ENCODE results near the gene HTRA3.

DNA sequence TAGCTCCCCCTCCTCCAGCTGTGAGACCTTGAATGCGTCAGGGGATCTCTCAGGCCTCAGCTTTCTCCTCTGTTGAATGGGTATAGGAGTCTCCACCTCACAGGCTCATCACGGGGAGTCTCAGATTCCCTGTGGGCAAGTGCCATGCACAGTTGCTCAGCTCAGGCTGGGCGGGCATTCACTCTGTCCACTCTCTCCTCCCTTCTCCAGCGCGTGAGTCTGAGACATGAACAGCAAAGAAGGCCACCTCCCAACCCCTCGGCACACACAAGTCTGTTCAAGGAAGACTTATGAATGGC lies 60.0 kb downstream of the HTRA3 start:
- TF ChIP-seq, protein P1, sequence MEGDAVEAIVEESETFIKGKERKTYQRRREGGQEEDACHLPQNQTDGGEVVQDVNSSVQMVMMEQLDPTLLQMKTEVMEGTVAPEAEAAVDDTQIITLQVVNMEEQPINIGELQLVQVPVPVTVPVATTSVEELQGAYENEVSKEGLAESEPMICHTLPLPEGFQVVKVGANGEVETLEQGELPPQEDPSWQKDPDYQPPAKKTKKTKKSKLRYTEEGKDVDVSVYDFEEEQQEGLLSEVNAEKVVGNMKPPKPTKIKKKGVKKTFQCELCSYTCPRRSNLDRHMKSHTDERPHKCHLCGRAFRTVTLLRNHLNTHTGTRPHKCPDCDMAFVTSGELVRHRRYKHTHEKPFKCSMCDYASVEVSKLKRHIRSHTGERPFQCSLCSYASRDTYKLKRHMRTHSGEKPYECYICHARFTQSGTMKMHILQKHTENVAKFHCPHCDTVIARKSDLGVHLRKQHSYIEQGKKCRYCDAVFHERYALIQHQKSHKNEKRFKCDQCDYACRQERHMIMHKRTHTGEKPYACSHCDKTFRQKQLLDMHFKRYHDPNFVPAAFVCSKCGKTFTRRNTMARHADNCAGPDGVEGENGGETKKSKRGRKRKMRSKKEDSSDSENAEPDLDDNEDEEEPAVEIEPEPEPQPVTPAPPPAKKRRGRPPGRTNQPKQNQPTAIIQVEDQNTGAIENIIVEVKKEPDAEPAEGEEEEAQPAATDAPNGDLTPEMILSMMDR (IDR thresholded peaks at IDR 0.05): no peak
- no peak for TF ChIP-seq POLR2A (IDR thresholded peaks at IDR 0.05)
- no peak for TF ChIP-seq POLR2AphosphoS5 (IDR thresholded peaks at IDR 0.05)
